ENCODE measurements around the gene EXTL2. TPM values are rescaled to one million over a fixed set of nuclear protein-coding genes. Genes with fewer than 3 reads are reported as not detected.
A peak's percentile ranks its signal among the peaks of the same experiment; 100 is the strongest.

The EXTL2 gene
- total and polyA plus RNA-seq, 9 of the 15 experiments (the other 6 are each of a cell fraction or from before 2014, with no cell fraction given), result 8.5 to 40.7 (median 26.0) TPM

- no peak for TF ChIP-seq ZBTB40 (IDR thresholded peaks at IDR 0.05)
- TF ChIP-seq ZBTB40 (CRISPR knock-in tag; IDR thresholded peaks at IDR 0.05), result no peak
- peak; percentile 72 for TF ChIP-seq SMC3 (conservative IDR thresholded peaks at IDR 0.05; ENCODE audit: insufficient read depth, low read depth, low read length)
- TF ChIP-seq SNIP1 (IDR thresholded peaks at IDR 0.05; ENCODE audit: low read depth), result no peak
- TF ChIP-seq ETV1 (tag; conservative IDR thresholded peaks at IDR 0.05; ENCODE audit: low read depth), result no peak
- no peak for TF ChIP-seq ARID3B (CRISPR knock-in tag; IDR thresholded peaks at IDR 0.05; ENCODE audit: borderline replicate concordance)
- no peak for TF ChIP-seq ZNF239 (CRISPR knock-in tag; IDR thresholded peaks at IDR 0.05)
- no peak for TF ChIP-seq ZNF232 (CRISPR knock-in tag; IDR thresholded peaks at IDR 0.05)
- no peak for TF ChIP-seq MITF (IDR thresholded peaks at IDR 0.05)
- TF ChIP-seq NCOA2 (IDR thresholded peaks at IDR 0.05; ENCODE audit: partially characterized antibody in 2 of 2), result no peak
- no peak for TF ChIP-seq HLTF (IDR thresholded peaks at IDR 0.05)
- no peak for TF ChIP-seq ARNT (IDR thresholded peaks at IDR 0.05)
- TF ChIP-seq LARP7 (IDR thresholded peaks at IDR 0.05), result no peak
- no peak for TF ChIP-seq MEIS2 (IDR thresholded peaks at IDR 0.05; ENCODE audit: partially characterized antibody)
- no peak for TF ChIP-seq ZNF717 (CRISPR knock-in tag; IDR thresholded peaks at IDR 0.05)
- peak; percentile 94 for TF ChIP-seq RAD21 (CRISPR knock-in tag; conservative IDR thresholded peaks at IDR 0.05 in 1 of 2, IDR thresholded peaks at IDR 0.05 in 1 of 2)
- no peak for TF ChIP-seq ESRRA (IDR thresholded peaks at IDR 0.05; ENCODE audit: borderline replicate concordance, low read depth)
Observed at GRCh38 chr1:100866041-100866900, 28.4 kb downstream of the EXTL2 start (continued).
